Activated naive CD8-positive, alpha-beta T cell (primary cell): ENCODE measurements around the gene DNAJC21.
"Not testable (repeated sequence)": the region's sequence is repeated elsewhere in the genome, so short reads cannot be mapped to it uniquely, and the experiment has no call there.

Experiments used
- H3K27ac Mint-ChIP-seq: one replicate; pipeline ENCODE4 v1.8.0; 2021; ENCODE audit warnings: mixed read lengths
- H3K27me3 Mint-ChIP-seq: one replicate; pipeline ENCODE4 v1.8.0; 2021; ENCODE audit warnings: mixed read lengths
- H3K36me3 Mint-ChIP-seq: one replicate; pipeline ENCODE4 v1.8.0; 2021; ENCODE audit warnings: mixed read lengths
- H3K4me1 Mint-ChIP-seq: one replicate; pipeline ENCODE4 v1.8.0; 2021; ENCODE audit warnings: low read depth, mixed read lengths
- H3K4me3 Mint-ChIP-seq: one replicate; pipeline ENCODE4 v1.8.0; 2021; ENCODE audit warnings: mild to moderate bottlenecking, mixed read lengths
- H3K9me3 Mint-ChIP-seq: one replicate; pipeline ENCODE4 v1.8.0; 2021; ENCODE audit warnings: low read depth, mixed read lengths

DNAJC21 gene

DNA sequence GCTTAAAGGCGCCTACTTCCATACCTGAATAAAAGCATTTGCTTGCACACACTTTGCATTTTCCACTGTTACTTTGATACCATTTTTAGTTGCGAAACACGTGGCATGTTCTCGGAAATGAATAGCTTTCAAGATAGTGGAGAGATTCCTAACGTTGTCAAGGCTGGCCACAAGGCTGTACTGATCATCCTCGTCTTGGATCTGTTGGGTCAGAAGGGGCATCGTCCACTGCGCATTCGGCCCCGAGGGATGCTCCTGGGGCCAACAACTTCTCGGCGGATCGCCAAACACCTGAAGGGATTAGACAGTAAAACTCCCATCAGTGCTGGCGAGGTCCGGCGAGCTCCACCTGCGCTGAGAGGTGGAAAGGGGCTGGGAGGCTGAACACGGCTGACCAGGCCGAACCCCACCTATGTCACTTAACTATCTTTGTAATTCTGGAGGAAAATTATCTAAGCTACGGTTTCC is 14.7 kb upstream of the DNAJC21 start:
- no peaks in the 10 kb centered on the region for H3K27me3 Mint-ChIP-seq
- no peak overlapping the region for H3K27ac Mint-ChIP-seq
- peaks cover 33% of the 10 kb centered on the region for H3K4me1 Mint-ChIP-seq
- H3K9me3 Mint-ChIP-seq: no peaks in the 10 kb centered on the region
- no peak overlapping the region for H3K4me3 Mint-ChIP-seq
- H3K36me3 Mint-ChIP-seq: peaks cover 20% of the 10 kb centered on the region

GRCh38 chr5:34915139-34915855 is 14.1 kb upstream of the DNAJC21 start, which contains the start of the genes BRIX1 and RAD1:
Gene BRIX1 (plus strand): TSS chr5:34915711. CDS start chr5:34915739, 28 bp downstream.
Gene RAD1 (minus strand): TSS chr5:34915504. CDS start chr5:34914892, 612 bp downstream.
- no peaks in the 10 kb centered on the region for H3K9me3 Mint-ChIP-seq
- H3K27me3 Mint-ChIP-seq: no peaks in the 10 kb centered on the region
- peaks cover 34% of the 10 kb centered on the region for H3K4me1 Mint-ChIP-seq
- no peak within 1 kb of the TSS for H3K4me3 Mint-ChIP-seq
- H3K27ac Mint-ChIP-seq: peak within 1 kb of the TSS; percentile 23
- peaks cover 19% of the 10 kb centered on the region for H3K36me3 Mint-ChIP-seq

GRCh38 chr5:34915856-34916192 is 13.5 kb upstream of the DNAJC21 start:
- peaks cover 19% of the 10 kb centered on the region for H3K36me3 Mint-ChIP-seq
- H3K9me3 Mint-ChIP-seq: no peaks in the 10 kb centered on the region
- H3K4me3 Mint-ChIP-seq: no peak overlapping the region
- H3K27me3 Mint-ChIP-seq: no peaks in the 10 kb centered on the region
- peaks cover 34% of the 10 kb centered on the region for H3K4me1 Mint-ChIP-seq
- no peak overlapping the region for H3K27ac Mint-ChIP-seq

- Mint-ChIP-seq H3K36me3 (peaks cover 17% of the 10 kb centered on the region), H3K4me1 (peaks cover 36% of the 10 kb centered on the region), H3K27me3 (no peaks in the 10 kb centered on the region), H3K9me3 (no peaks in the 10 kb centered on the region), H3K4me3 (no peak overlapping the region), H3K27ac (no peak overlapping the region)
Observed at GRCh38 chr5:34916518-34916917, 12.8 kb upstream of the DNAJC21 start.

- no peaks in the 10 kb centered on the region for H3K9me3 Mint-ChIP-seq
- H3K27ac Mint-ChIP-seq: no peak overlapping the region
- H3K36me3 Mint-ChIP-seq: peaks cover 12% of the 10 kb centered on the region
- no peaks in the 10 kb centered on the region for H3K27me3 Mint-ChIP-seq
- no peak overlapping the region for H3K4me3 Mint-ChIP-seq
- H3K4me1 Mint-ChIP-seq: peaks cover 39% of the 10 kb centered on the region
Observed at GRCh38 chr5:34918025-34918424, 11.3 kb upstream of the DNAJC21 start.

- Mint-ChIP-seq H3K4me1 (peaks cover 40% of the 10 kb centered on the region), H3K27me3 (no peaks in the 10 kb centered on the region), H3K9me3 (no peaks in the 10 kb centered on the region), H3K4me3 (no peak overlapping the region), H3K27ac (no peak overlapping the region), H3K36me3 (peaks cover 18% of the 10 kb centered on the region)
Observed at GRCh38 chr5:34919077-34919476, 10.3 kb upstream of the DNAJC21 start.

DNA sequence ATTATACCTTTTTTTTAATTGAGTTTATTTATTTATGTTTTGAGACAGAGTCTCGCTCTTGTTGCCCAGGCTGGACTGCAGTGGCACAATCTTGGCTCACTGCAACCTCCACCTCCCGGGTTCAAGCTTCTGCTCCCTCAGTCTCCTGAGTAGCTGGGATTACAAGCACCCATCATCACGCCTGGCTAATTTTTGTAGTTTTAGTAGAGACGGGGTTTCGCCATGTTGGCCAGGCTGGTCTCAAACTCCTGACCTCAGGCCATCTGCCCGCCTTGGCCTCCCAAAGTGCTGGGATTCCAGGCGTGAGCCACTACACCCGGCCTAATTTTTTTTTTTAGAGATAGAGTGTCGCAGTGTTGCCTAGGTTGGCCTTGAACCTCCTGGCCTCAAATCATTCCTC is 6.1 kb upstream of the DNAJC21 start:
- Mint-ChIP-seq H3K36me3 (peaks cover 15% of the 10 kb centered on the region), H3K27ac (peak overlapping the region; percentile 91), H3K4me3 (peak overlapping the region; percentile 62), H3K4me1 (peaks cover 31% of the 10 kb centered on the region)
- H3K27me3 Mint-ChIP-seq, H3K9me3 Mint-ChIP-seq: not testable (repeated sequence)

DNA sequence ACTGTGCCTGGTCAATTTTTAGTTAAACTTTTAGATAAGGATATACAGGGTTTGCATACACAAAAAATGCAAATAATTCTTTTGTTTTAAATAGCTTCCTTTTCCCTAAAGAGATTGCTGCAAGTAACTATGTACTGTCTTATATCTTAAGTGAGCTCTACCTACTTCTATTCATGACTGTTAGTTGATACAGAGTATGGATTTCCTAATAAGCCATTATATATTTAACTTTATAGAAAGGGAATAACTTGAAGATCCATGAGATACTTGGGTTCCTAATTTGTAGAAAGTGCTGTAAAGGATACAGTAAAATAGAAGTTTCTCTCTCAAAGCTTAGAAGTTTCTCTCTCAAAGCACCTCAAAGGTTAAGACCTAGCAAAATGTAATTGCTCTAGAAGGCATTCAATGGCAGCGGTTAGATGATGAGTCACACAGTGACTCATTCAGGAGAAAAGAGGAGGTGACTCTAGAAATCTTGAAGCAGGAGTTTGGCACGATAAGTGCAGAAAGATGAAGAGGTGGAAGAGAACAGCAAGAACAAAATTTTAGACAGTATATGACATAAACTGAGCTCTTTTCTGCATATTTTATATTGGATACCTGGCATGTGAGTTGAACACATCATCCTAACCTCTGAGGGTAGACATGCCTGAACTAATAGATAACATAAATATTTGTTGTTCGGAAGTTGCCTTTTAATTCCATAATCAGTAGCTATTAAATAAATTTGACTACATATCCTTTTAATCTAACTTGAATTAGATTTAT is 5.5 kb upstream of the DNAJC21 start:
- no peaks in the 10 kb centered on the region for H3K9me3 Mint-ChIP-seq
- peak overlapping the region; percentile 62 for H3K4me3 Mint-ChIP-seq
- H3K4me1 Mint-ChIP-seq: peaks cover 31% of the 10 kb centered on the region
- H3K27me3 Mint-ChIP-seq: no peaks in the 10 kb centered on the region
- H3K27ac Mint-ChIP-seq: peak overlapping the region; percentile 91
- peaks cover 15% of the 10 kb centered on the region for H3K36me3 Mint-ChIP-seq

DNA sequence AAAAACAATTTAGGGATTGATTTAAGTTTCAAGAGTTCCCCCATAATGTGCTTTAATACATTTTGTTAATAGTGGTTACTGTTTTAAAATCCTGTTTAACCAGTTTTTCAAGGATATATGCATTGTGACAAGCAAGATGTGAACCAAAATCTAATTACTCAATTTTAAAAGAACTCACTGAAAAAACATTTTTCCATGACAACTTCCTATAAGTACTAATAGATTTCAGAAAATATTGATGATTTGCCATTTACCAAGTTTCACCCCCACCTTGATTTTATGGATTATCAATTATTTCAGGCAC is 4.9 kb upstream of the DNAJC21 start:
- H3K27me3 Mint-ChIP-seq: no peaks in the 10 kb centered on the region
- peak overlapping the region; percentile 61 for H3K4me3 Mint-ChIP-seq
- no peaks in the 10 kb centered on the region for H3K9me3 Mint-ChIP-seq
- peak overlapping the region; percentile 91 for H3K27ac Mint-ChIP-seq
- peaks cover 15% of the 10 kb centered on the region for H3K36me3 Mint-ChIP-seq
- H3K4me1 Mint-ChIP-seq: peaks cover 35% of the 10 kb centered on the region

GRCh38 chr5:34926318-34926888 is 3.0 kb upstream of the DNAJC21 start:
- Mint-ChIP-seq H3K4me1 (peaks cover 43% of the 10 kb centered on the region), H3K27ac (peak overlapping the region; percentile 58), H3K27me3 (no peaks in the 10 kb centered on the region), H3K9me3 (no peaks in the 10 kb centered on the region), H3K4me3 (no peak overlapping the region), H3K36me3 (peaks cover 13% of the 10 kb centered on the region)

DNA sequence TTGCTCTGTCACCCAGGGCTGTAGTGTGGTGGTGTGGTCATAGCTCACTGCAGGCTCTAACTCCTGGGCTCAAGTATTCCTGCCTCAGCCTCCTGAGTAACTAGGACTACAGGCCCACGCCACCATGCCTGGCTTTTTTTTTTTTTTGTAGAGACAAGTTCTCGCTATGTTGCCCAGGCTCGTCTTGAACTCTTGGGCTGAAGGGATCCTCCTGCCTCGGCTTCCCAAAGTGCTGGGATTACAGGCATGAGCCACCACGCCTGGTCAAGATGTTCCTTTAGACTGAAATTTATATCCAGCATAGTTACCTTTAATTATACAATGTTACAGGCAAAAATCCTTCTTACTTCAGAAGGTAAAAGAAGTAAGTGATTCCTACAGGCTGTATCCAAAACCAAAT is 1.6 kb upstream of the DNAJC21 start:
- Mint-ChIP-seq H3K4me3 (no peak overlapping the region), H3K27ac (peak overlapping the region; percentile 22), H3K36me3 (peaks cover 11% of the 10 kb centered on the region), H3K4me1 (peaks cover 48% of the 10 kb centered on the region), H3K27me3 (no peaks in the 10 kb centered on the region), H3K9me3 (no peaks in the 10 kb centered on the region)

- peaks cover 44% of the 10 kb centered on the region for H3K4me1 Mint-ChIP-seq
- peak overlapping the region; percentile 87 for H3K4me3 Mint-ChIP-seq
- no peaks in the 10 kb centered on the region for H3K27me3 Mint-ChIP-seq
- H3K36me3 Mint-ChIP-seq: peaks cover 11% of the 10 kb centered on the region
- H3K27ac Mint-ChIP-seq: no peak overlapping the region
- H3K9me3 Mint-ChIP-seq: no peaks in the 10 kb centered on the region
Observed at GRCh38 chr5:34928267-34928666, 1.1 kb upstream of the DNAJC21 start.

- H3K27me3 Mint-ChIP-seq: no peaks in the 10 kb centered on the region
- peaks cover 44% of the 10 kb centered on the region for H3K4me1 Mint-ChIP-seq
- peak overlapping the region; percentile 91 for H3K27ac Mint-ChIP-seq
- H3K4me3 Mint-ChIP-seq: peak overlapping the region; percentile 97
- H3K36me3 Mint-ChIP-seq: peaks cover 8% of the 10 kb centered on the region
- no peaks in the 10 kb centered on the region for H3K9me3 Mint-ChIP-seq
Observed at GRCh38 chr5:34929720-34930461, 532 bp downstream of the DNAJC21 start.

DNA sequence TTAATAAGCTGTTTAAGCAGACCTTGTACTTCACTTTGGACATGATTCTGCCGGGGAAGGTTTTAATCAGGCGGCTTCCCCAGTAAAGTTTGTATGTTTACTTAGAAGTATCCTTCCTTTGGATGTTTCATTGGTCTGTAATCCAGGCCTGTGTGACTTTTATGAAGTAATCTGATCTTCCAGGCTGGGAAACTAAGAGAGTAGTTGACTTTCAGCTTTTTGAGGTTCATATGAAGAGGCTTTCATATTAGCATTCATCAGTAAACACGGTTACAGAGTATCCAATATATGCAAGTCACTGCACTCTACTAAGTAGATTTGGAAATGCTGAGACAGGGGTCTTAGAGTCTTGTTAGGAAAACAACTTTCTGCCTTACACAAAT is 1.1 kb downstream of the DNAJC21 start:
- Mint-ChIP-seq H3K36me3 (peaks cover 6% of the 10 kb centered on the region), H3K4me1 (peaks cover 42% of the 10 kb centered on the region), H3K4me3 (peak overlapping the region; percentile 97), H3K9me3 (no peaks in the 10 kb centered on the region), H3K27ac (peak overlapping the region; percentile 91), H3K27me3 (no peaks in the 10 kb centered on the region)

DNA sequence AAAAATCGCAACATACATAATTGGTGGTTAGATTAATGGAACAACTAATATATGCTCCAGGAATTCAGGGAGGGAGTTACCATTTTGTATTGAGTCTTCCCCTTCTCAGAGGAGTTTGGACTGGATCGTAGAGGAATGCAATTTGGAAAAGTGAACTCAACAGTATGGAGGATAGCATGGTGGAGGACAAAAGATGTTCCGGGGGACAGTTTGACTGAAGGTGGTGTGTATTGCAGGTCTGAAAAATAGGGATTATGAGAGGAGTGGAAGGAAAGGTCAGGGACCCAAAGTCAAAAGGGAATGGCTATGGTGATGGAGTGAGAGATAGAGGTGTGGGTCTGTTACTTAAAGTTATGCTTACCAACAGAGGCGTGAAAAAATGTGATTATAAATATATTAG is 1.5 kb downstream of the DNAJC21 start:
- no peaks in the 10 kb centered on the region for H3K27me3 Mint-ChIP-seq
- H3K4me1 Mint-ChIP-seq: peaks cover 40% of the 10 kb centered on the region
- no peaks in the 10 kb centered on the region for H3K9me3 Mint-ChIP-seq
- H3K36me3 Mint-ChIP-seq: peaks cover 4% of the 10 kb centered on the region
- H3K27ac Mint-ChIP-seq: peak overlapping the region; percentile 91
- H3K4me3 Mint-ChIP-seq: peak overlapping the region; percentile 97
